ENCODE measurements around the gene IRF6.
"Not testable (repeated sequence)": the region's sequence is repeated elsewhere in the genome, so short reads cannot be mapped to it uniquely, and the experiment has no call there.

The IRF6 gene

DNA sequence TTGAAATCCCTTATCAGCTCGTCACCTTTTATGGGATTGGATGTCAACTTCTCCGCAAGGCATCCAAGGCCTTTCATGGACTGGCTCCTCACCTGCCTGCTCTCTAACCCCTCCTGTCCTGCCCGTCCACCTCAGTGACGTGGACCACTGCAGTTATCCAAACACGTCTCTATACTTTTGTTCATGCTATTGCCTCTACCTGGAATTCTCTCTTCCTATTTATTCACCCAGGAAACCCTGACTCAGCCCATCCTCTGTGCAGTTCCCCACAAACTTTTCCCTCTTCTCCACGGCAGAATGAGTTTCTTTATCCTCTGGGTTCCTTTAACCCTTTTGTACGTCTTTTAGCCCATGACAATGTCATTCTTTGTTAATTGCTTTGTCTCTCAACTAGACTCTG is 16.8 kb upstream of the IRF6 start:
- no peak for DNase-seq

- no peak for DNase-seq
Observed at GRCh38 chr1:209820986-209821385, 15.0 kb upstream of the IRF6 start.

DNA sequence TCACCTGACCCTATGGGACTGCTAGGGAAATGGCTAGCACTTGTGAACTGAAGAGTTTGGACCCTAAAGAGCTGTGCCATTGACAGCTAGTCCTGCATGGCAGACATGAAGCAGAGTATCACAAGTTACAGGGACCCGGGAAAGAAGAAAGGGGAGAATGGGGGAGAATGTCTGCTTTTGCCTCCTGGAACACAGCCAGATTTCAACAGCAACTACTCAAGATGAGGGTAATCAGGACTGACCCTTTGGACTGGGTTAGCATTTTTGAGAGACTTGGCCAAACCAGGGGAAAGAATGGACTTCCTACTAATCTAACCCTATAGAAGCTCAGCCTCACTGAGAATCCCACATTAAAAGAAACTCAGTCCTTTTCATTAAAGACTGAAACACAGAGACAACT is 13.1 kb upstream of the IRF6 start:
- DNase-seq, result no peak

- no peak for DNase-seq
Observed at GRCh38 chr1:209817691-209818090, 11.7 kb upstream of the IRF6 start.

- DNase-seq, result no peak
Observed at GRCh38 chr1:209816923-209817322, 11.0 kb upstream of the IRF6 start.

GRCh38 chr1:209815931-209816341 is 10.0 kb upstream of the IRF6 start:
- no peak for DNase-seq

DNA sequence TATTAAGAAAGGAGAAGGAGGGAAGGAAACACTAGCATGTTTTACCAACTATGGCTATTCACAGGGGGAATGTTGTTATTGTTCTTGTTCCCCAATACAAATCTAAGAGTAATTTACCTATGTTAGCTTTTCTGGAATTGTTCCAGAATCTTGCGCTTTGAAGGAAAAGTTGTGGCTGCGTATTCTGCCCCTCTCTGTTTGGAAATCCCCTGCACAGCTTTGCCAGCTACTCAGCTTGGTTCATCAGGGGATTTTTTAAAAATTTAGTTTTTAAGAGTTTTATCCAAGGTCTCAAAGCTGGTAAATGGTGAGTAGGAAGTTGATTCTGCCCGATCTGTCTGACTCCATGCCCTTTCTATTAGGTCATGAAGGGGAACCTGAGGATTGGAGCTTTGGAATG is 9.5 kb upstream of the IRF6 start:
- DNase-seq, result no peak

DNA sequence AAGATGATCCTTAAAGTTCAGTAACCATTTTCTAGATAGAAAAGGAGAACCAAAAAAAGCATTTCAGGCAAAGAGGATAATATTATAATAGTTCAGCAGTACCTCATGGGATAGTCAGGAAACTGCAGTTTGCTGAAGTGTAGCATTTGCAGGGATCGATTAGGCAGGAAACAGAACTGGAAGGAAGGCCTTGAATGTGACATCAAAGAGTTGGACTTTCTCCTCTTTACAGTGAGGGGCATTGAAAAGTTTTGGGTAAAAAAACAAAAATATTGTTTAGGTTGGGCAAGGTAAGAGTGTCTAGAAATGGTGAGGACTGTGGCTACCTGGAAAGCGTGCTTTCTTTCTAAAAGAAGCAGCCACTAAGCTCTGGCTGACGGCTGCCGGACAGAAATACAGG is 8.0 kb upstream of the IRF6 start:
- DNase-seq, result no peak

GRCh38 chr1:209810783-209811182 is 4.8 kb upstream of the IRF6 start:
- DNase-seq, result no peak

DNA sequence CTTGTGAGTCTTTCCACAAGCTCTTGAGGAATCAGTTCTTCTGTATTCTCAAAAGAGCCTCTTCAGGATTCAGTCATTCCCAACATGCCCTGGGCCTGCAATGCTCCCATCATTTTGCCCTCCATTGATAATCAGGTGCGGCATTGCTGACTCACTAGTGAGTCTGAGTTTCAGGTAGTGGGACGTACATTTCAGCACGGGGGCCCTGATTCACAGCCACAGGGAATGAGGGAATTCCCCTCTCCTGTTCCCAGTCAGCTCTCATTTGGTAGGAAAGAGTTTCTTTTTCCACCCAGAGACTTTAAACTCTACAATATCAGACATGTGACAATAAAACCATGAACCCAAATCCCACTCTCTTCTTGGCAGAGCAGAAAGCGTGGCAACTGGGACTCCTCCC is 3.7 kb upstream of the IRF6 start:
- no peak for DNase-seq

GRCh38 chr1:209808059-209808581 is 2.2 kb upstream of the IRF6 start:
- DNase-seq, result no peak

- no peak for DNase-seq
Observed at GRCh38 chr1:209807509-209807908, 1.6 kb upstream of the IRF6 start.

GRCh38 chr1:209805341-209805781 is 581 bp downstream of the IRF6 start:
- DNase-seq, result no peak

- no peak for DNase-seq
Observed at GRCh38 chr1:209803568-209803967, 2.4 kb downstream of the IRF6 start.

GRCh38 chr1:209802780-209803152 is 3.2 kb downstream of the IRF6 start:
- no peak for DNase-seq

DNA sequence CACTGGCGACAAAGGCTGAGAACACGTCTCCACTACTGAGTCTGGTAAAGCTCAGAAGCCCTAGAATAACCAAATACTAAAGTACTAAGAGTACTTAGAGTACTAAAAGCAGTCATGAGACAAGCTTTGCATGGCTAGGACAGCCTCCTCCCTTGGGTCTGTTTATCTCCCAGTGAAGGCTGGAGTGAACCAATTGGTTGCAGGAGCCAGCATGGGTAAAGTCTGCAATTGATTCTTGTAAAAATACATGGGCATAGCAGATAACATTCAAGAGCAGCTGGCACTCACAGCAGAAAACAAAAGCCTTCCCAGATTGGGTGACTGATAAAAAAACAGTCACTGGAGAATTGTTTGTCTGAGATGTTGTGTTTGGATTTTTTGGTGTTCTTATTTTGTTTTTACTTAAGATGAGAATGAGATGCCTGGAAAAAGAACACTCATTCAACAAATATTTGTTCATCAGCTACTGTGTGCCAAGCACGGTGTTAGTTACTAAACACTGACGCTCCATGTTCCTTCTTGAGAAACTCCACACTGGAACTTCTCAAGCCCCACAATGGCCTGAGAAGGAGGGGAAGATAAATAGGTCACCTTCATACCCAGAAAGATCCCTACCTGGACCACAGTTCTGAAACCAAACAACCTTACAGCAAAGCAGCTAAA is 3.7 kb downstream of the IRF6 start:
- DNase-seq, result no peak

- DNase-seq, result no peak
Observed at GRCh38 chr1:209800984-209801834, 4.7 kb downstream of the IRF6 start.

DNA sequence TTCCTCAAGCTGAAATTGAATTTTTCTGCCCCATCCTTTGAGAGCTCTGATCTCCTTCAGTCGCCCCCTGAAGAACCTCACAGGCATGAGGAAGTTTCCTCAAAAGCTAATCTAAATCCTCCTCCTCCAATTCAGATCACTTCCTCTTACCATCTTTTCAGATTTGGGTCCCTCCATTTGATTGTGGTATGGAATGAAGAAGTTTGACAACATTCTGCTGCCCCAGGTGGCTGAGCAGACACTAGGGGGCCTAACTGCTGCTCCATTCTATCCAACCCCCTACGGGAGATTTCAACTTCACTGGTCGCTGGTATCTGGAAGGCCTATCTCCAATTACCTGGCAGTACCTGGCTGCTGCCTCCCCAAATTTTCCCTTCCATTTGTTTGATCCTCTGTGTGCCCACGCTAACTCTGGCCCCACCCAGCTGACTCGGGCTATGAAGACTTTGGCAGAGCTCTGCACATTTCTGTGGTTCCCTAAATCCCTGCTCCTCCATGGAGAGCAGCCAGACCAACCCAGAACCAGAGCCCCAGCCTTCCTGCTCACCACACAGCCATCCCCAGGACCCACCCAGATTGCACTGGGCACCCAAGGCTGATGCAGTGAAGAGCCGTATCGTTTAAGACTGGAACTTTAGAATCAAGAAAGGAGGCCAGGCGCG is 7.8 kb downstream of the IRF6 start:
- DNase-seq, result no peak

- not testable (repeated sequence) for DNase-seq
Observed at GRCh38 chr1:209793711-209794110, 12.2 kb downstream of the IRF6 start.

DNA sequence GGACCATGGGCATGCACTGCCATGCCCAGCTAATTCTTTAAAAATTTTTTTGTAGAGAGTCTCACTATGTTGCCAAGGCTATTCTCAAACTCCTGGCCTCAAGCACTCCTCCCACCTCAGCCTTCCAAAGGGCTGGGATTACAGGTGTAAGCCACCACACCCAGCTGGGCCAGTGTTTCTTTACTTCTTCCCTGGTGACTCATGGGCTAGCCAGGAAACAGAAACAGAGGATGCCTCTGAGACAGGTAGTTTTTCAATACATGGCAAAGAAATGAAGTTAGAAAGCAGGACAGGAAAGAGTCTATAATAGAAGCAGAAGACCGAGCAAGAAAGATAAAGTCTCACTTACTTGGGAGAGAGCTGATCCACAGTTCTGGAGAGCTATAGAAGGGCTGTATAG is 14.0 kb downstream of the IRF6 start:
- DNase-seq, result no peak

- no peak for DNase-seq
Observed at GRCh38 chr1:209790286-209791193, 15.4 kb downstream of the IRF6 start.

GRCh38 chr1:209789245-209789644 is 16.7 kb downstream of the IRF6 start:
- no peak for DNase-seq

DNA sequence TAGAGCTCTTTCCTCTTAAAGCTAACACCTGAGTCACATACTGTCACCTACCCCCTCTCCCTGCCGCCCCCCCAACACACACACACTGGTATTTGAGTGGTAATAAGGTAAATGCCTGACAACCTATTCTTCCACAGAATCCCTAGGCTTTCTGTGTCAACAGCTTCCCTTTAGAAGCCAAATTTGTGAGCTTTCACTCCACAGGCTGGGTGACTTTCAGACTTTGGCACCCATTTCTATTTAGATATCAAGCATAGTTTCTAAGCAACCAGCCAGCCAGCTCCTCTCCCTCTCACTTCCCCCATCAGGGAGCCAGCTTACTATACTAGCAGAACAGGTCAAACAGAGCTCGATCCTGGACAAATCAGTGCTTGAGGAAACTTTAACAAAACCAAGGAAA is 18.4 kb downstream of the IRF6 start:
- no peak for DNase-seq
